Liver (tissue), 9 donors: ENCODE results near the gene TMPRSS7. TPM values are rescaled to one million over a fixed set of nuclear protein-coding genes. Genes with fewer than 3 reads are reported as not detected.

Experiments
- DNase-seq: peaks from one replicate; pipeline ENCODE4 v3.0.0-alpha.2; 2017; ENCODE audit warnings: low spot score
- H3K27ac ChIP-seq, 2 donors: one replicate each; pipeline ENCODE4 v1.7.0; 2013; ENCODE audit warnings: inconsistent platforms in 2 of 2, low read length in 2 of 2, control low read depth in 1 of 2, low read depth in 1 of 2, mild to moderate bottlenecking in 1 of 2
- H3K27me3 ChIP-seq, 4 donors: one replicate each; pipeline versions ENCODE4 v1.6.1 to v1.7.0; 2013; ENCODE audit warnings: low read length in 3 of 4, inconsistent platforms in 1 of 4, mild to moderate bottlenecking in 1 of 4, moderate library complexity in 1 of 4; ENCODE audit not compliant: control insufficient read depth in 4 of 4, insufficient read depth in 4 of 4
- H3K36me3 ChIP-seq, 4 donors: one replicate each; pipeline versions ENCODE4 v1.6.1 to v1.7.0; 2013; ENCODE audit warnings: low read length in 3 of 4, mild to moderate bottlenecking in 3 of 4, low read depth in 1 of 4, moderate library complexity in 1 of 4; ENCODE audit not compliant: control insufficient read depth in 4 of 4, insufficient read depth in 3 of 4
- H3K4me1 ChIP-seq, 4 donors: one replicate each; pipeline versions ENCODE4 v1.6.1 to v1.7.0; 2013; ENCODE audit warnings: low read length in 3 of 4, mild to moderate bottlenecking in 3 of 4, moderate library complexity in 1 of 4; ENCODE audit not compliant: control insufficient read depth in 4 of 4, insufficient read depth in 4 of 4
- H3K4me3 ChIP-seq, 3 donors: one replicate each; pipeline versions ENCODE4 v1.6.1 to v1.7.0; 2013; ENCODE audit warnings: low read length in 3 of 3, control low read depth in 1 of 3, low read depth in 1 of 3, mild to moderate bottlenecking in 1 of 3
- H3K9ac ChIP-seq, 2 donors: one replicate each; pipeline ENCODE4 v1.7.0; 2013; ENCODE audit warnings: low read length in 2 of 2, mild to moderate bottlenecking in 2 of 2, moderate library complexity in 2 of 2, control low read depth in 1 of 2, low read depth in 1 of 2
- H3K9me3 ChIP-seq, 4 donors: one replicate each; pipeline versions ENCODE4 v1.6.1 to v1.7.0; 2013; ENCODE audit warnings: low read length in 3 of 4; ENCODE audit not compliant: control insufficient read depth in 4 of 4
- EGR1 ChIP-seq, 2 donors: IDR thresholded peaks; 2 replicates each; pipeline ENCODE4 v1.6.1; 2016 to 2018; ENCODE audit warnings: antibody characterized with exemption in 2 of 2, low read depth in 2 of 2
- HNF4A ChIP-seq, 2 donors: conservative IDR thresholded peaks; 2 replicates each; pipeline ENCODE4 v1.6.1; 2016; ENCODE audit warnings: antibody characterized with exemption in 2 of 2, mild to moderate bottlenecking in 2 of 2
- NR2F2 ChIP-seq: IDR thresholded peaks from 2 replicates; pipeline ENCODE4 v1.6.1; 2016; ENCODE audit warnings: antibody characterized with exemption
- SP1 ChIP-seq: IDR thresholded peaks from 2 replicates; pipeline ENCODE4 v1.6.1; 2018; ENCODE audit warnings: antibody characterized with exemption, mild to moderate bottlenecking
- WGBS: extraction: QIAGEN DNeasy Blood & Tissue Kit; methylation state at CpG from one replicate; pipeline ENCODE4 v1.1.7; 2013; 5-methylcytosine and 5-hydroxymethylcytosine counted together
- polyA plus RNA-seq, 2 donors: library from polyadenylated mRNA; stranded (reverse) in 1 of 2; unstranded in 1 of 2; fragments of 200-250 nt in 1 of 2; fragments of >200 nt in 1 of 2; fragmentation: Nextera tagmentation in 1 of 2; extraction: Ambion mirVana in 1 of 2; gene quantifications; one replicate each; pipeline versions ENCODE4 v1.2.1 to v1.2.3, GENCODE V29; 2013 to 2015
- total RNA-seq, 2 donors: library from RNA; depleted of rRNA; stranded (reverse); fragments of >200 nt; gene quantifications; one replicate each; pipeline ENCODE4 v1.2.3, GENCODE V29; 2014
- TF ChIP-seq, protein P1 (sequence below): fragments of 150-350 bp; IDR thresholded peaks from 2 replicates; pipeline ENCODE4 v1.5.1; 2017; ENCODE audit warnings: improper control_type of control experiment, low read depth, low read length; ENCODE audit not compliant: missing input control
- TF ChIP-seq, protein P2 (sequence below): IDR thresholded peaks from 2 replicates; pipeline ENCODE4 v1.6.1; 2016; ENCODE audit warnings: antibody characterized with exemption
- TF ChIP-seq, protein P3 (sequence below): IDR thresholded peaks from 2 replicates; pipeline ENCODE4 v1.6.1; 2016; ENCODE audit warnings: antibody characterized with exemption
- TF ChIP-seq, protein P4 (sequence below): IDR thresholded peaks from 2 replicates; pipeline ENCODE4 v1.6.1; 2016; ENCODE audit warnings: antibody characterized with exemption, mild to moderate bottlenecking
- donor health status: healthy.
- donor health status: healthy.
- donor health status: healthy.
- donor health status: healthy.
- donor health status: healthy.

TMPRSS7 gene
- total and polyA plus RNA-seq, 4 donors, result not detected

DNA sequence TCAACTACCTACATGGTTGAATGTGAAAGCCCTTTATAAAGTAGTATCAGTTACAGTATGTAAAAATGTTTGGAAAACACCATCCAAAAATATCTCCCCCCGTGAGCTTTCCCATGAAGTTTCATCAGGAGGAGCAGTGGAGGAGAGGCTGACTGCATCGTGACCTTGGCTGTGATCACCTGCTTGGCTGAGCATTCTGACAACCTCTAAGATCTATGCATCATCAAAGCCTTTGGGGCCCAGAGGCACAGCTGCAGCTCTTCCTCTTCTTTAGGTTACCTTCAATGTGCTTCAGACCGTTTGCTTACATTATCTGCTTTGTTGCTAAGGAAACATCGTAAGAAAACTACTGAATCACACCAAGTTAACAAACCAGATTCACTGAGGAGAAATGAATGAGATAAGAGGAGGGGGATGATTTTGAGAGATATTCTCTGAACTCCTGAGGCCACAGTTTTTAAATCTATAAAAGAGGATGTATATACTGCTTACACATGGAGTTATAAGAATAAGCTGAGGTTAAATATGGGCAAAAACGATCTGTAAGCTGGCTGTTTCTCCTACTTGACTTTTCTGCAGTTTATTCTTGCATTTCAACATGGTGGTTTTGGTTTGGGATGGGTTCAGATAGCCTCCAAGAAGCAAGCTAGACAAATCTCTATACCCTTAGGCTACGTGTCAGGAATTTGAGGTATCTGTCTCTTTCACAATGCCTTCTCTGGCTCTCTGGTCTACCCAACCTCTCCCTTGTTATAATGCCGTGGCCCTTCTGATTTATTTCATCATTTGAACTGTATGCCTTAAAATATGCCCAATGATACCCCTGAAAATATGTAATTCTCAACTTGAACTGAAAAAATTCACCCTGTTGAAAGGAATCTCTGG, 94.5 kb downstream of the TMPRSS7 start:
- WGBS, result 59% methylated on average over 7 of the region's 7 CpGs
- no peak for DNase-seq
- no peaks in the 10 kb centered on the region for H3K4me1 ChIP-seq

DNA sequence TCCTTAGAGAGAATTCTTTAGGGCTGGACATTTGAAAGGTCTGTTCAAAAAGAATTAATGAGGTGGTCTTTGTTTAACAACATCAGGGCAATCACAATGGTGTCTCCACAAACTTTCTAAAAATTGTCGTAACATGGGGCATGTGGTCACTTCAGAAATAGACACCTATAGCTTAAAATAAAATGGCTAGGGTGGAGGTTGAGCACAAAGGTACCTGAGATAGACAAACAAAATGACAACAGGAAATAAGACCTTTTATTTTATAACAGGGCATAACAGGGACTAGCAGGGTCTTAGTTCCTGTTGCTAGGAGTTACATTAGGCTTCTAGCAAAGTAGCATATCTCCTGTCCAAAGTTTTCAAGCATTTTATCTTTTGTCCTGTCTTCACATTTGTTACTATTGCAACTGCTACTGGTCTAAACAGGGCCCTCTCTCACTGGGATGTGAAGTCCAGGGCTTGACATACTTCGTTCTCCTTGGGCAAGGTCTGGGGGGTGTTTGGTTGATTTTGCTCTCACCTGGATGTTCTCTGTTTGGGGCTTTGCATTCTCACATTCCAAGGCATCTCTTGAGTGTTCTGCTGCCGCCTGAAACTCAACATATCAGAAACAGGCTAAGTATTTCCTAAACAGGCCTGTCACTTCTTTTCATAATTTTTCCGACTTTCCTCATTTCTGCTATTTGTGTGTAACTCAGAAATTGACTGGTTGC, 95.5 kb downstream of the TMPRSS7 start:
- WGBS, result 88% methylated on average over 4 of the region's 4 CpGs

More for the DNA sequence above, 94.5 kb downstream of the TMPRSS7 start:
- Histone ChIP-seq H3K27ac (no peak overlapping the region), H3K36me3 (no peaks in the 10 kb centered on the region), H3K9me3 (no peaks in the 10 kb centered on the region), H3K9ac (no peak overlapping the region), H3K4me3 (no peak overlapping the region), H3K27me3 (peaks cover 0 to 8% (median under 1%) of the 10 kb centered on the region in 4 donors)
- TF ChIP-seq EGR1 (IDR thresholded peaks at IDR 0.05; ENCODE audit: low read depth in 2 of 2) (no peak), HNF4A (conservative IDR thresholded peaks at IDR 0.05) (no peak), NR2F2 (no peak)
- TF ChIP-seq, protein P1, sequence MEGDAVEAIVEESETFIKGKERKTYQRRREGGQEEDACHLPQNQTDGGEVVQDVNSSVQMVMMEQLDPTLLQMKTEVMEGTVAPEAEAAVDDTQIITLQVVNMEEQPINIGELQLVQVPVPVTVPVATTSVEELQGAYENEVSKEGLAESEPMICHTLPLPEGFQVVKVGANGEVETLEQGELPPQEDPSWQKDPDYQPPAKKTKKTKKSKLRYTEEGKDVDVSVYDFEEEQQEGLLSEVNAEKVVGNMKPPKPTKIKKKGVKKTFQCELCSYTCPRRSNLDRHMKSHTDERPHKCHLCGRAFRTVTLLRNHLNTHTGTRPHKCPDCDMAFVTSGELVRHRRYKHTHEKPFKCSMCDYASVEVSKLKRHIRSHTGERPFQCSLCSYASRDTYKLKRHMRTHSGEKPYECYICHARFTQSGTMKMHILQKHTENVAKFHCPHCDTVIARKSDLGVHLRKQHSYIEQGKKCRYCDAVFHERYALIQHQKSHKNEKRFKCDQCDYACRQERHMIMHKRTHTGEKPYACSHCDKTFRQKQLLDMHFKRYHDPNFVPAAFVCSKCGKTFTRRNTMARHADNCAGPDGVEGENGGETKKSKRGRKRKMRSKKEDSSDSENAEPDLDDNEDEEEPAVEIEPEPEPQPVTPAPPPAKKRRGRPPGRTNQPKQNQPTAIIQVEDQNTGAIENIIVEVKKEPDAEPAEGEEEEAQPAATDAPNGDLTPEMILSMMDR, result no peak
- TF ChIP-seq, protein P2, sequence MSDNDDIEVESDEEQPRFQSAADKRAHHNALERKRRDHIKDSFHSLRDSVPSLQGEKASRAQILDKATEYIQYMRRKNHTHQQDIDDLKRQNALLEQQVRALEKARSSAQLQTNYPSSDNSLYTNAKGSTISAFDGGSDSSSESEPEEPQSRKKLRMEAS, result no peak
- TF ChIP-seq, protein P3, sequence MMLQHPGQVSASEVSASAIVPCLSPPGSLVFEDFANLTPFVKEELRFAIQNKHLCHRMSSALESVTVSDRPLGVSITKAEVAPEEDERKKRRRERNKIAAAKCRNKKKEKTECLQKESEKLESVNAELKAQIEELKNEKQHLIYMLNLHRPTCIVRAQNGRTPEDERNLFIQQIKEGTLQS, result no peak

More for the DNA sequence above, 95.5 kb downstream of the TMPRSS7 start:
- H3K4me1 ChIP-seq, result no peaks in the 10 kb centered on the region
- no peak overlapping the region for H3K27ac ChIP-seq
- no peaks in the 10 kb centered on the region for H3K36me3 ChIP-seq
- H3K27me3 ChIP-seq, result peaks cover 0 to 8% (median under 1%) of the 10 kb centered on the region in 4 donors
- DNase-seq, result no peak
- no peak overlapping the region for H3K9ac ChIP-seq
- H3K4me3 ChIP-seq, result no peak overlapping the region
- H3K9me3 ChIP-seq, result no peaks in the 10 kb centered on the region
- TF ChIP-seq, protein P4, sequence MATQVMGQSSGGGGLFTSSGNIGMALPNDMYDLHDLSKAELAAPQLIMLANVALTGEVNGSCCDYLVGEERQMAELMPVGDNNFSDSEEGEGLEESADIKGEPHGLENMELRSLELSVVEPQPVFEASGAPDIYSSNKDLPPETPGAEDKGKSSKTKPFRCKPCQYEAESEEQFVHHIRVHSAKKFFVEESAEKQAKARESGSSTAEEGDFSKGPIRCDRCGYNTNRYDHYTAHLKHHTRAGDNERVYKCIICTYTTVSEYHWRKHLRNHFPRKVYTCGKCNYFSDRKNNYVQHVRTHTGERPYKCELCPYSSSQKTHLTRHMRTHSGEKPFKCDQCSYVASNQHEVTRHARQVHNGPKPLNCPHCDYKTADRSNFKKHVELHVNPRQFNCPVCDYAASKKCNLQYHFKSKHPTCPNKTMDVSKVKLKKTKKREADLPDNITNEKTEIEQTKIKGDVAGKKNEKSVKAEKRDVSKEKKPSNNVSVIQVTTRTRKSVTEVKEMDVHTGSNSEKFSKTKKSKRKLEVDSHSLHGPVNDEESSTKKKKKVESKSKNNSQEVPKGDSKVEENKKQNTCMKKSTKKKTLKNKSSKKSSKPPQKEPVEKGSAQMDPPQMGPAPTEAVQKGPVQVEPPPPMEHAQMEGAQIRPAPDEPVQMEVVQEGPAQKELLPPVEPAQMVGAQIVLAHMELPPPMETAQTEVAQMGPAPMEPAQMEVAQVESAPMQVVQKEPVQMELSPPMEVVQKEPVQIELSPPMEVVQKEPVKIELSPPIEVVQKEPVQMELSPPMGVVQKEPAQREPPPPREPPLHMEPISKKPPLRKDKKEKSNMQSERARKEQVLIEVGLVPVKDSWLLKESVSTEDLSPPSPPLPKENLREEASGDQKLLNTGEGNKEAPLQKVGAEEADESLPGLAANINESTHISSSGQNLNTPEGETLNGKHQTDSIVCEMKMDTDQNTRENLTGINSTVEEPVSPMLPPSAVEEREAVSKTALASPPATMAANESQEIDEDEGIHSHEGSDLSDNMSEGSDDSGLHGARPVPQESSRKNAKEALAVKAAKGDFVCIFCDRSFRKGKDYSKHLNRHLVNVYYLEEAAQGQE, result no peak
- no peak for TF ChIP-seq SP1
